ENCODE data around the gene GRM7. TPM values are rescaled to one million over a fixed set of nuclear protein-coding genes. Genes with fewer than 3 reads are reported as not detected.

Gene GRM7
- total and polyA plus RNA-seq, 12 donors, result 0.27 to 7.8 (median 3.2) TPM; not detected in 3

GRCh38 chr3:7720649-7721297 lies 859.9 kb downstream of the GRM7 start:
- Histone ChIP-seq H3K4me3 (no peak overlapping the region), H3K27me3 (no peaks in the 10 kb centered on the region), H3K27ac (no peak overlapping the region), H3K9me3 (replicated peaks in 1 of 3) (no peaks in the 10 kb centered on the region), H3K4me1 (replicated peaks in 1 of 2) (no peaks in the 10 kb centered on the region), H3K36me3 (replicated peaks in 1 of 2) (no peaks in the 10 kb centered on the region)
- DNase-seq, result no peak
- no peak for TF ChIP-seq CTCF (IDR thresholded peaks at IDR 0.05)
- TF ChIP-seq POLR2A (IDR thresholded peaks at IDR 0.05), result no peak
- intact Hi-C loops (cut with DNase I), result no loop called here
- WGBS, 4 donors, result 85 to 96% (median 89%) methylated on average over 1 of the region's 1 CpG

- intact Hi-C loops (cut with DNase I), result no loop called here
- no peak overlapping the region for H3K4me3 ChIP-seq
- H3K27me3 ChIP-seq, result no peaks in the 10 kb centered on the region
- no peaks in the 10 kb centered on the region for H3K36me3 ChIP-seq (replicated peaks in 1 of 2)
- no peak for TF ChIP-seq CTCF (IDR thresholded peaks at IDR 0.05)
- TF ChIP-seq POLR2A (IDR thresholded peaks at IDR 0.05), result no peak
- no peaks in the 10 kb centered on the region for H3K4me1 ChIP-seq (replicated peaks in 1 of 2)
- no peak for DNase-seq
- H3K27ac ChIP-seq, result no peak overlapping the region
- H3K9me3 ChIP-seq (replicated peaks in 1 of 3), result no peaks in the 10 kb centered on the region
- WGBS, 4 donors, result 74 to 82% (median 81%) methylated on average over 5 of the region's 5 CpGs
These were observed 861.0 kb downstream of the GRM7 start for GRCh38 chr3:7721869-7722268.

GRCh38 chr3:7728566-7729519 lies 867.9 kb downstream of the GRM7 start:
- Histone ChIP-seq H3K4me3 (no peak overlapping the region), H3K9me3 (replicated peaks in 1 of 3) (no peaks in the 10 kb centered on the region), H3K27me3 (no peaks in the 10 kb centered on the region), H3K36me3 (replicated peaks in 1 of 2) (no peaks in the 10 kb centered on the region), H3K27ac (no peak overlapping the region), H3K4me1 (replicated peaks in 1 of 2) (no peaks in the 10 kb centered on the region)
- intact Hi-C loops (cut with DNase I), result no loop called here
- no peak for TF ChIP-seq POLR2A (IDR thresholded peaks at IDR 0.05)
- no peak for TF ChIP-seq CTCF (IDR thresholded peaks at IDR 0.05)
- WGBS, 4 donors, result 81 to 94% (median 86%) methylated on average over 7 of the region's 7 CpGs
- no peak for DNase-seq

GRCh38 chr3:7733933-7734332 lies 873.0 kb downstream of the GRM7 start:
- Histone ChIP-seq H3K27me3 (no peaks in the 10 kb centered on the region), H3K27ac (no peak overlapping the region), H3K9me3 (replicated peaks in 1 of 3) (no peaks in the 10 kb centered on the region), H3K4me3 (no peak overlapping the region), H3K4me1 (replicated peaks in 1 of 2) (no peaks in the 10 kb centered on the region), H3K36me3 (replicated peaks in 1 of 2) (no peaks in the 10 kb centered on the region)
- intact Hi-C loops (cut with DNase I), result no loop called here
- no peak for TF ChIP-seq POLR2A (IDR thresholded peaks at IDR 0.05)
- TF ChIP-seq CTCF (IDR thresholded peaks at IDR 0.05), result no peak
- no peak for DNase-seq
- WGBS, 4 donors, result 56 to 75% (median 64%) methylated on average over 1 of the region's 1 CpG

Data from adrenal gland (tissue), 12 donors.